Stimulated activated CD4-positive, alpha-beta T cell treated with anti-CD3 and anti-CD28 coated beads, Interleukin-15, amount 100 ng/mL, for 48 hours (primary cell): ENCODE measurements around the gene CHST8.
"Not testable (repeated sequence)": the region's sequence is repeated elsewhere in the genome, so short reads cannot be mapped to it uniquely, and the experiment has no call there.

Experiments used
- DNase-seq, 2 donors: peaks; one replicate each; pipeline ENCODE4 v3.0.0-alpha.2; 2020; ENCODE audit warnings: low read depth in 2 of 2

Gene CHST8

DNA sequence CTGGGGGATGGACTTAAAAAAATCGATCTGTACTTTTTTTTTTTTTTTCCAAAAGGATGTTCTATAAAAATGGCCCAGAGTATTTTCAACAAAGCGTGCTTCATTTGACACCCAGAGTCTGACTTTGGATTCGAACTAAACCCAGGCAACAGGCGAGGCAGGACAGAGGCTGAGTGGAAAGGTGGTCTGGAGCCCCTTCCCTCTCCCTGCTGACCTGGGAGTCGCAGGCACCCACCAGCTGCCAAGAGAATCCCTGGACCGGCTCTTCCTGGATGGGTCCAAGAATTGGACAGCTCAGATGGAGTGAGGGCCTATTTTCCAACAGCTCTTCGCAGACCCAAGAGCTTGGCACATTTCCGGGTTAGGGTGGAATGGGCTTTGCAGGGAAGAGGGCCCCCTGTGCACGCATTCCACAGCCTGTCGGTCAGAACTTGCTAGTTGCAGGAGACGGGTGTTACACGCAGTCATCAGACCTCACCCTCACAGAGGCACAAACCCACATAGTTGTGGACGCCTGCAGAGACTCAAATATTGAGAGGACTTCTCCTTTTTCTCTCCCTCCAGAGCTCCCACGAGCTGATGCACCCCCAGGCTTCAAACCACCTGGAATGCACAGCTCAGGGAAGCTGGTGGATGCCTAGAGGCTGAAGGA, 190.1 kb downstream of the CHST8 start:
- no peak for DNase-seq

DNA sequence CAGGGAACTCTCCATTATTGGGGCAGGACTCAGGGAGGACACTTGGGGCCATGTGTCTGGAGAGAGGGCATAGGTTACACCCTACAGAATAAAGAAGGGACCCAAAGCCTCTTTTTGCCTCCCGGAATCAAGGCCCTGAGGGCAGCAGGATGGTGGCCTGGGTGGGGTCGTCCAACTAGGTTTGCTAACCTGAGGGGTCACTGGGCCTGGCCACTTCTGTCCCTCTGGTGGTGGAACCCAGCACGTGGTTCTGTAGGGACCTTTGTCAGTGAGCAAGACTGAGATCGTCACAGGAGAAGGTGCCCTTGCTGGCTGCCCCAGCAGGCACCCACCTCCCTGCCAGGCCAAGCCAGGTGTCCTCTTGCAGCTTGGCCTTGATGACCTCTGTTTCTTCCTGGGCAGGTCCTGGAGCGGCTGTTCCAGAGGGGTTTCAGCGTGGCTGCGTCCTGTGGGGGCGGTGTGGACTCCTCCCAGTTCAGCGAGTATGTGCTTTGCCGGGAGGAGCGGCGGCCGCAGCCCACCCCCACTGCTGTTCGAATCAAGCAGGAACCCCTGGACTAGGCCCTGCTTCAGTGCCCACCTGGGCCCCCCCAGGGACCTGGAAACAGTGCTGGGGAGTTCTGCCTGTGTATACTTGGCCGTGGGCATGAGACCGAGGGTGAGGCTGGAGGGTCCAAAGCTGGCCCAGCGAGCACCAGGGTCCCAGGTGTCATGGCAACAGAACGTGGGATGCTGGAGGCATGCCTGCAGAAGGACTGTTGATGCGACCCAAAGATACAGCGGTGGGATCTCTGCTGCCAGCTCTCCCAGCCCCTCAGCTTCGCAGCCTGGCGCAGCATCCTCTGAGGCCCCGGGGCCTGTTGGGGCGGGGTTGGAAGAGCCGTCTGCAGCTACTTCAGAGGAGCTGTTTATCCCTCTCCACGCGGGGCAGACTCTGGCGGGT, 190.9 kb downstream of the CHST8 start:
- DNase-seq = no peak

DNA sequence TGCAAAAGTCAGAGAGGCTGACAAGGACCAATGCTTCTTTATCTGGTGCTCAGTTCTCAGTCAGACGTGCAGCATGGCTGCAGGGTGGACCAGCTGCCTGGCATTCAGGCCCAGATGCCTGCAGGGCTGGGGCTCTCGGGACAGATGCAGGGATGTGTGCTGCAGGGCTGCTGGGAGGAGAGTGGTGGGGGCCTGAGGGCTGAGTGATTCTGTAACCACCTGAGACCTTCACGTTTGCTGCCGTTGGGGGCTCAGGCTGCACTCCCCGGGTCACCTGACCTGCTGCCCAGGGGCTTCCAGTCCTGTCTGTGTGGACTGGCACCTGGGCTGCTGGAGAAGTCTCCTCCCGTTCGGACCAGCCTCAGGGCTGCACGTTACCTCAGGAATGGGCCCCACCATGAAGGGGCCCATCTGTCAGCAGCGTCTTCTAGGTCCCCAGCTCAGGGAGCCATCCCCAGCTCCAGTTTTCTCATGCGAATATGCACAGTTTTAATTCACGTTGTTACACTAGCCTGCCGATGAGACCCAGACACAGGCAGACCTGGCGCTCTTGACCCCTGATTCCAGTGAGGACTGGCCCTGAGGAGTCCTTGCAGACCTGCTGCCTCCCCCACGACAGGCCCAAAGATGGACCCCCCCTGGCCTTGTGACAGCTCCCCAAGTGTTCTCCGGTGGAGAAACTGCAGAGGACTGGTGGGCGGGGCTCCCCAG, 191.8 kb downstream of the CHST8 start:
- DNase-seq = no peak

GRCh38 chr19:33814181-33815165, 192.7 kb downstream of the CHST8 start:
- DNase-seq = no peak

GRCh38 chr19:33815380-33816340, 193.9 kb downstream of the CHST8 start:
- DNase-seq = no peak

GRCh38 chr19:33818411-33818810, 196.7 kb downstream of the CHST8 start:
- no peak for DNase-seq

DNA sequence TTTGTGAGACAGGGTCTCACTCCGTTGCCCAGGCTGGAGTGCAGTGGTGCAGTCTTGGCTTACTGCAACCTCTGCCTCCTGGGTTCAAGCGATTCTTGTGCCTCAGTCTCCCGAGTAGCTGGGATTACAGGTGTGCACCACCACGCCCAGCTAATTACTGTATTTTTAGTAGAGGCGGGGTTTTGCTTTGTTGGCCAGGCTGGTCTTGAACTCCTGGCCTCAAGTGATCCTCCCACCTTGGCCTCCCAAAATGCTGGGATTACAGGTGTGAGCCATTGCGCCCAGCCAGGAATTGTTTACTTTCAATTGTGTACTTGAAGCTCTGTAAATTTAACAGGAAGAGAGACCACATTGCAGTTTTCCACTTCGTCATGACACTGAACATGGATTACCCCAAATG, 197.3 kb downstream of the CHST8 start:
- not testable (repeated sequence) for DNase-seq

GRCh38 chr19:33819506-33819879, 197.7 kb downstream of the CHST8 start:
- DNase-seq = no peak

GRCh38 chr19:33819880-33820781, 198.4 kb downstream of the CHST8 start:
- DNase-seq = peak; percentile 46 to 47

DNA sequence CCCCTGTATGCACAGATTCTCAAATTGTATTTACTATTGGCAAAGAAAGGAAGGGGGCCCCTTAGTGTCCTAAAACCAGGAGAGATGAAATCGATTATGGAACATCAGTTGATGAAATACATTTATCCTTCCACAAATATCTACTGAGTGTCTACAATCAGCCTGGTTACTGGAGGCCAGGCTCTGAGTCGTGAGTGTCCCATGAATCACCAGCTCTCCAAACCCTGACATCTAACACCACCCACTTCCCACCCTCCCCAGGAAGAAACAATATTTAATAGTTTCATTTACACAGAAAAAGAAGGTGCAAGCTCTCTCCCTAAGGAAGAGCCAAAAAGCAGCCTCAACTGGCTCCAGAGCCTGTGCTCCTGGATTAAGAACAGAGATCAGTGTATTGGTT, 200.1 kb downstream of the CHST8 start:
- no peak for DNase-seq
